G401 (cell line): Measurements from ENCODE around the gene DDX24. TPM values are rescaled to one million over a fixed set of nuclear protein-coding genes. Genes with fewer than 3 reads are reported as not detected.
A peak's percentile ranks its signal among the peaks of the same experiment; 100 is the strongest.

Source experiments
- DNase-seq: peaks from one replicate; pipeline ENCODE4 v3.0.0-alpha.2; 2015; ENCODE audit warnings: low spot score
- in situ Hi-C: cut with HindIII; loops from 2 replicates; pipeline ENCODE4 v1.10.0; 2016; ENCODE audit warnings: low sequenced_read_pairs, mixed read lengths
- total RNA-seq: library from RNA; depleted of rRNA; stranded (reverse); fragments of >200 nt; shearing (Covaris generic); gene quantifications from 2 replicates; pipeline ENCODE4 v1.2.3, GENCODE V29; 2014

DDX24 gene
- total RNA-seq, 1 experiment from 2014 or later: 145 TPM

DNA sequence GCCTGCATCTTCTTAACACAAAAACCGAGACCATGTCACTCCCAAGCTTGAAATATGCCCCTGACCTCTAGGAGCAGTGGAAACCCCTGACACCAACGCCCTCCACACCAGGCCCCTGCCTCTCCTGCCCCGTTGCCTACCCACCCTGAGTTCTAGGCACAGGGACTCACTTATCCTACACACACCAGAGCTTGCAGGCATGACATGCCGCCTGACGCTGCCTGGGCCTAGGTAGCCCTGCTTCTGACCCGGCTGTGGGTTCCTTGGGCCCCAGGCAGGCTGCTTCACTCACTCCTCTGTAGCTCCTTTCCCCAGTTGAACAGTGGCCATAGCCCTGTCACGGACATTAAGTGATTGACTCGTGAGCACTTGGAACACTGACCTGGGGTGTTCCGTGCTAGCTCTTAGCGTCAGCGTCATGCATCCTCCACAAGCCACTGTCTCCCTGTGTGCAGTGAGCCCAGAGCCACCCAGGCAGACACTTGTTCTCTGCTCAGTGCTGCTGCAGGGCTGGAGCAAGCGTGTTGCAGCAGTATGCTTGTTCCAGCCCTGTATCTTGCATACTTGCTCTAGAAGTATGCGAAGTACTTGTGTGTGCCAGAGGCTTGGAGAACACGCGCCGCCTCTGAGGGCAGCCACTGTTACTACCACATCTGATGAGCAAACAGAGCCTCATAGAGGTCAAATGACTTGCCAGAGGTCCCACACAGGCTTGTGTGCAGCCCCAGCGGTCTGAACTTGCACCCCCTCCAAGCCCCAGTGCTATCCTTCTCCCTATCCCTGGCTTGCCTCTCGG lies 39.3 kb downstream of the DDX24 start:
- in situ Hi-C loops: loop anchor here (25.0 kb wide), 1 partner anchor 146 kb away; no protein-coding TSS in a partner anchor
- DNase-seq: no peak

DNA sequence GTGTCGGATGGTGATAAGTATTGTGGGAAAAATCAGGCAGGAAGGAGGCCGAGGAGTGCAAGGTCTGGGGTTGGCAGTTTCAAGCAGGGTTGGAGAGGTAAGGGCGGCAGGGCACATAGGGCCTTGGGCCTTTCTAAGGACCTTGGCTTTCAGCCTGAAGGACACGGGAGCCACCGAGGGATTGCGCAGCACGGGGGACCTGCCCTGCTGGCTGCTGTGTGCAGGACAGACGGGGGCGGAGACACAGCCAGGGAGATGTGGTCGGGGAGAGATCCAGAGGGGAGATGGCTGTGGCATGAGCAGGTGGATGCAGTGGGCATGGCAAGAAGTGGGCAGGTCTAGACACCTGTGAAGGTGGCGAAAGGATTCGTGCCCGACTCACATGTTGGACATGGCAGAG lies 40.2 kb downstream of the DDX24 start:
- no peak for DNase-seq
- in situ Hi-C loops: loop anchor here (25.0 kb wide), 1 partner anchor 147 kb away; no protein-coding TSS in a partner anchor

- in situ Hi-C loops: loop anchor here (25.0 kb wide), 1 partner anchor 147 kb away; no protein-coding TSS in a partner anchor
- DNase-seq: no peak
These were observed 40.8 kb downstream of the DDX24 start for GRCh38 chr14:94040247-94040646.

DNA sequence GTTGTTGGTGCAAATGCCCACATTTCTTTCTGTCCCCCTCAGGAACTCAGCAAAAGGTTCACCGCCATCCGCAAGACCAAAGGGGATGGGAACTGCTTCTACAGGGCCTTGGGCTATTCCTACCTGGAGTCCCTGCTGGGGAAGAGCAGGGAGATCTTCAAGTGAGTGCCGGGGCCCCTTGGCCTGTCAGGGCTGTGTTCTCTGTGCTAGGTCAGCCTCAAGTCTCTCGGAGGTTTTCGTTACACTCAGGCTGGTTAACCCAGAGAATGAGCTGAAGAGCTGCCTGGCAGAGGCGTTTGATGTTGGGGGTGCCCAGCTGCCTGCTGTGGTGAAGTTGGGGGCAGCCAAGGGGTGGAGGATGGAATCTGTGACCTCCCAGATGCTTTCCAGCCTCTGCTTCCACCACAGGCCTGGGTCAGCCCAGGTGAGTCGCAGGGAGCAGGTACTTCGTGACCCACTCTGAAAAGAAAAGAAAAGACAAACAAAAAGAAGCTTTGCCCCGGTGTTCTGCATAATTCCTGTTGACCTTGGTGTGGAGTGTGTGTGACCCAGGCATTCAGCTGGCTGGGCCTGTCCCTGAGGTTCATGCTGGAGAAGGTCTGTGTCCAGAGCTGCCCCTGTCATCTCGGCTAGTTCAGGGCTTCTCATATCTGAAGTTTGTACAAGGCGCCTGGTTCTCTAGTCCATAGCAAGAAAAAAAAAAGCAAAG lies 41.9 kb downstream of the DDX24 start:
- no peak for DNase-seq
- in situ Hi-C loops: loop anchor here (25.0 kb wide), 1 partner anchor 148 kb away; no protein-coding TSS in a partner anchor

GRCh38 chr14:94038510-94038909 lies 42.5 kb downstream of the DDX24 start:
- in situ Hi-C loops: loop anchor here (25.0 kb wide), 1 partner anchor 149 kb away; no protein-coding TSS in a partner anchor
- DNase-seq: no peak

DNA sequence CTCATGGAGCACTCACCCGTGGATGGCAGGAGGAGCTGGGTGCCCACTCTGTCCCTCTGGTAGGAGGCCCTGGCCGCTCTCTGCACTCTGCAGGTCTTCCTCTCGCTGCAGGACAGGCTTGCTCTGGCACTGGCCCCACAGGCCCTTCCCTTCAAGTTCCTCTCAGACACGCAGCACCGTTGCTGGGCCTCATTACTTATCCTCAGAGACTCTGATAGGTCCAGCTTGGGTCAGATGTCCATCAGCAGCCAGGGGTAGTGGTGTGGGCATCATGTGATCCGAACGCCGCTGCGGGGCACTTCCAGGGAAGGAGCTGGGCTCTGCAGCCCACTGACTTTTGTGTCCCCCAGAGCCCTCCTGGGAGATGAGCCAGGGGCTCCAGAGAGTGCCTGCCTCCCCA lies 43.0 kb downstream of the DDX24 start:
- in situ Hi-C loops: loop anchor here (25.0 kb wide), 1 partner anchor 149 kb away; no protein-coding TSS in a partner anchor
- DNase-seq: no peak

DNA sequence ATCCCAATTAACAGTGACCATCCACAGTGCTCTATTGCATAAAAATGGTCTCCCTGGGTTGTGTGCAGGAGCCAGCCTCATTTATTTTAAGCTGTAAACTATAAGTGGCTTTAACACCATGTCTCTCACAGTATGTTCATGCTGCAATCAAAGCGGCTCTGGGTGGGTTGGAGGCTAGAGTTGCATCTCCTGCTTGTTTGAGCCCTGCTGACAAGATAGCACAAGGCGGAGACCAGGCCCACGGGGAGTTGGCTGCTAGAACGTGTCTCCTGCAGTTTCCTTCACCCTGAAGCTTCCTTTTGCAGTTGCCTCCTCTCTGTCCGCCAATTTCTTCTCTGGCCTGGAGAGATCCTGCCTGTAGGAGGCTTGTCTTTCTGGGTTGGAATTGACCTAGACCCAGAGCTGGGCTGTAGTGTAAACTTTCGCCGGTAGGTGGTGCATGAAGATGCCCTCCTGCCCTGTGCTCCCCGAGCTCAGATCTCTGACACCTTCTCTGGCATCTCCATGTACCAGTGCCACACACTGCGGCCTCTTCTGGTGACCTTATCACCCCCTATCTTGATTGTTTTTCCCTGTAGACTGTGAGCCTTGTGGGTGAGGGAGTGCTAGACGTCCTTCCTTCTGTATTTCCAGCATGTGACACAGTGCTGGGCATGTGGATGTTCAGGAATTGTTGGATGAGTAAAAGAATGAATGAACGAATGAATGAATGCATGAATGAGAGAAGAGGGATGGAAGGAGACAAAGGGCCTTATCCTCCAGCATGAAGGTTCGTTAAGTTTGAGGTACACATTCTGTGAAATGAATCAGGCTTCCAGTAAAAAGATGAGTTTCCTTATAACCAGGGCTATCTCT lies 44.5 kb downstream of the DDX24 start:
- in situ Hi-C loops: loop anchor here (25.0 kb wide), 1 partner anchor 151 kb away; no protein-coding TSS in a partner anchor
- peak; percentile 76 for DNase-seq

GRCh38 chr14:94034886-94035285 lies 46.1 kb downstream of the DDX24 start:
- no peak for DNase-seq
- in situ Hi-C loops: loop anchor here (25.0 kb wide), 1 partner anchor 152 kb away; no protein-coding TSS in a partner anchor

- no peak for DNase-seq
- in situ Hi-C loops: loop anchor here (25.0 kb wide), 1 partner anchor 155 kb away; no protein-coding TSS in a partner anchor
These were observed 49.1 kb downstream of the DDX24 start for GRCh38 chr14:94031883-94032279.

GRCh38 chr14:94031161-94031882 lies 49.7 kb downstream of the DDX24 start:
- DNase-seq: no peak
- in situ Hi-C loops: loop anchor here (25.0 kb wide), 1 partner anchor 156 kb away; no protein-coding TSS in a partner anchor

DNA sequence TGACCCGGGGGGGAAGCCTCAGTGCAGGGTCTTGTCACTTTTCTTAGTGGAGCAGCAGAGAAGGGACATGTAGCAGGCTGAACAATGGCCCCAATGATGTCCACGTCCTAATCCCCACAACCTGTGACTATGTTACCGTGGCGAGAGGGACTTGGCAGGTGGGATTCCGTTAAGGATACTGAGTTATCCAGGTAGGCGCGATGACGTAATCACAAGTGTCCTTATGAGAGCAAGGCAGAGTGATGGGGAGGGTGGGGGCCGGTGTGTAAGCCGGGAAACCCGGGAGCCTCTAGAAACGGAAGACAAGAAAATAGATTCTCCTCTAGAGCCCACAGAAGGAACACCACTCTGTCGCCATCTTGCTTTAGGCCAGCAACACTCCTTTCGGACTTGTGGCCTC lies 50.4 kb downstream of the DDX24 start:
- in situ Hi-C loops: loop anchor here (25.0 kb wide), 1 partner anchor 157 kb away; no protein-coding TSS in a partner anchor
- DNase-seq: no peak

- in situ Hi-C loops: loop anchor here (25.0 kb wide), 1 partner anchor 158 kb away; no protein-coding TSS in a partner anchor
These were observed 51.3 kb downstream of the DDX24 start for GRCh38 chr14:94029671-94030203.

GRCh38 chr14:94029265-94029664 lies 51.7 kb downstream of the DDX24 start:
- DNase-seq: no peak
- in situ Hi-C loops: loop anchor here (25.0 kb wide), 1 partner anchor 158 kb away; no protein-coding TSS in a partner anchor

More at GRCh38 chr14:94029671-94030203, 51.3 kb downstream of the DDX24 start:
- DNase-seq: no peak

- no peak for DNase-seq
- in situ Hi-C loops: loop anchor here (25.0 kb wide), 1 partner anchor 159 kb away; no protein-coding TSS in a partner anchor
These were observed 52.6 kb downstream of the DDX24 start for GRCh38 chr14:94028450-94028826.

DNA sequence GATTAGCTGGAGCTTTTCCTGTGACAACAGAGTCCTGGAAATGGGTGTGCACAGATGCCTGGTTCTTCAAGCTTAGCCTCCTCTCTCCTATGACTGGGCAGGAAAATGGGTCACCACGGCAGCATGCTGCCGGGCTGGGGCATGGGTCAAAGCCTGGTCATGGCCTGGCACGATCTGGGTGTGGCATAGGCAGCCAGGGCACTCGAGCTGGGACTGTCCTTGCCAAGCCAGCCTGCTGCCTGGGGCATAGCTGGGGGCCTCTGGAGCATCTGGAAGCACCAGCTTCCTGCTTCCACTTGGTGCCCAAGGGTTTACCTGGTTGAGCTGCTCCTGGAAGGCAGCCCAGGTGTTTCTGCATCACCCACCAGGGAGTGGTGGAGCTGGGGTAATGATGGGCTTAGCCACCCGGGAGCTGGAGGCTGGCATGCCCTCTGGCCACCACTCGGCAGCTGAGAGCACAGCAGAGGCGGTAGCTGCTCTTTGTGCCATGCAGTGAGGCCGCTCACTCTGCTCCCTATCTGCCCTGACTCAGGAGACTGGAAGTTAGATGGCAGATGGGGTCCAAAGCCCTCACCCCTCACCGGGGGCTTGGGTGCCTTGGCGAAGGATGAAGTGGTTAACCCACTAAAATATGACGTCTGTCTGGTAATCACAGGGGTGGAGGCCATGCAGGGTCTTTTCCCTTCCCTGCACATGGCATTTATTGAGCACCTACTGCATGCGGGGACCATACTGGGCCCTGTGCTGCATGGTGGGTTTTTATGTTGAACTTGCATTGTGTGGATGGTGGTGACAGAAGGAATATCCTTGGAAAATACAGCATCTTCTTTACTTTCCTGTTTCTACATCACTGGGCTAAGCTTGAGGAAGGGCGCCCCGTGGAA lies 53.2 kb downstream of the DDX24 start:
- DNase-seq: no peak
- in situ Hi-C loops: loop anchor here (25.0 kb wide), 1 partner anchor 159 kb away; no protein-coding TSS in a partner anchor

GRCh38 chr14:94026889-94027469 lies 54.0 kb downstream of the DDX24 start:
- DNase-seq: no peak
- in situ Hi-C loops: loop anchor here (25.0 kb wide), 1 partner anchor 160 kb away; no protein-coding TSS in a partner anchor
